Muscle layer of duodenum (tissue), 2 donors: ENCODE measurements around the gene NELL2.

ENCODE experiments used
- H3K27ac ChIP-seq: one replicate; pipeline ENCODE4 v1.7.0; 2013; ENCODE audit warnings: mild to moderate bottlenecking, low read length
- H3K27me3 ChIP-seq: one replicate; pipeline ENCODE4 v1.7.0; 2013; ENCODE audit warnings: low read depth, mild to moderate bottlenecking, control low read depth, low read length
- H3K36me3 ChIP-seq, 2 donors: one replicate each; pipeline ENCODE4 v1.7.0; 2013; ENCODE audit warnings: low read length in 2 of 2, control low read depth in 1 of 2, mild to moderate bottlenecking in 1 of 2; ENCODE audit not compliant: insufficient read depth in 2 of 2, control insufficient read depth in 1 of 2
- H3K4me1 ChIP-seq, 2 donors: one replicate each; pipeline ENCODE4 v1.7.0; 2013; ENCODE audit warnings: low read length in 2 of 2, mild to moderate bottlenecking in 2 of 2, control low read depth in 1 of 2, moderate library complexity in 1 of 2; ENCODE audit not compliant: insufficient read depth in 2 of 2, control insufficient read depth in 1 of 2
- H3K4me3 ChIP-seq, 2 donors: one replicate each; pipeline ENCODE4 v1.7.0; 2013; ENCODE audit warnings: low read length in 2 of 2, low read depth in 1 of 2, mild to moderate bottlenecking in 1 of 2
- H3K9me3 ChIP-seq, 2 donors: one replicate each; pipeline ENCODE4 v1.7.0; 2013; ENCODE audit warnings: low read length in 2 of 2, control low read depth in 1 of 2, mild to moderate bottlenecking in 1 of 2; ENCODE audit not compliant: control insufficient read depth in 1 of 2
- donor health status: healthy.

The NELL2 gene

DNA sequence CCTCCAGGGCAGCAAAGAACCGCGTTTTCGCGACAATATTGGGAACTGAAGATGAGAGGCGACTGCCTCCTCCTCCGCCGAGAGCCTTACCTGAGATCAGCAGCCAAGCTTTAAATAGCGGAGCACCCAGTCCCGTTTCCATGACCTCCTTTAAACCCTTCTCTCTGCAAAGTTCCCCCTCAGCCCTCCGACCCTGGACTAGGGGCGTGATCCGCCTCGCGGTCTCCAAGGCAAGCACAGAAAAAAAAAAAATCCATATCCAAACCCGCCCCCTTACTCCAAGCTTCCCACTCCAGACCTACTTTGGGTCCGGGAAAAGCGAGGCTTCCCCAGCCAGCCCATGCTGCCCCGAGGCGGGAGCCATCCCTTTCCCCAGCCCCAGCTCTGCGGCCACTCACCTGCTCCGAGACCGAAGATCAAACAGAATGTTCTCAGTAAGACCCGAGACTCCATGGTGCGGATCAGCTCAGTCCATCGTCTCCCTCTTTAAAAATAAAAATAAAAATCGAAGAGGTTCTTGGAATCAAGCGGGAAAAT lies 630 bp downstream of the NELL2 start:
- no peak overlapping the region for H3K27ac ChIP-seq
- H3K9me3 ChIP-seq = no peaks in the 10 kb centered on the region
- H3K4me1 ChIP-seq = peaks cover 0 to 21% of the 10 kb centered on the region in 2 donors
- H3K36me3 ChIP-seq = no peaks in the 10 kb centered on the region
- peaks cover 4% of the 10 kb centered on the region for H3K27me3 ChIP-seq
- peak overlapping the region; percentile 43 to 84 for H3K4me3 ChIP-seq

DNA sequence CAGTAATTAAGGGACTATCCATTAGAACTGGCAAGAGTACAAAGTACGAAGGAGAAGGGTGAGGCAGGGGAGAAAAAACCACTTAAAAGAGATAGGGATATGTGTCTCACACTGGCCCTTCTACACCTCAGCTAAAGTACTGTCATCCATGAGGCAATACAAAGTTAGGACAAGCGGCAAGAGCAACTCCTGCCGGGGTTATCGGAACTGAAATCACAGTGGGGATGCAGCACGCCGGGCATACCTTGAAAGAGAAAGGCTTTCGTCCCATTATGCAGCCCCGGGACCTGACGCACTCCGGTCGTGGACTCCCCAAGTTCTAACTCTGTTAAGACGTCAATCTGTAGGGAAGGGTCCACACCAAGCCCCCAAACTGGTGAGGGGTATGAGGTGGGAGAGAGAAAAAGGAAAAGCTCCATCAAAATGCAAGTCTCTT lies 1.1 kb downstream of the NELL2 start:
- no peaks in the 10 kb centered on the region for H3K9me3 ChIP-seq
- H3K4me3 ChIP-seq = peak overlapping the region; percentile 43 to 84
- H3K27ac ChIP-seq = no peak overlapping the region
- H3K4me1 ChIP-seq = peaks cover 0 to 21% of the 10 kb centered on the region in 2 donors
- peaks cover 4% of the 10 kb centered on the region for H3K27me3 ChIP-seq
- no peaks in the 10 kb centered on the region for H3K36me3 ChIP-seq

DNA sequence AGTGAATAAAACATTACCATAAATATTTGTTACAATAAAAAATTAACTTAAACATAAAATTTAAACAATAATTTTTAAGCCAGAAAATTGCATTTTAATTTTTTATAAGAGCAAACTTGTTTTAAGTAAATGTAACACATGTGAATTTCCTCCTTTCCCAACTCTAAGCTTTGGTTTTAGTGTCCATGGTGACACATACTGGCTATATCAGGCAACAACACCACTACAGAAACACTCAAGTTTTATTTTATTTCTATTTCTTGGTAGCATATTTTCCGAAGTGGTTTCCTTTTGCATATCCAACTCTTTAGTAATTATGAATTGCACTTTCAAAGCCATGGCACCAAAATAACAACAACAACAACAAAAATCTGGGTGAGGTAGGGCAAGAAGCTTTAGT lies 2.2 kb downstream of the NELL2 start:
- H3K27ac ChIP-seq = no peak overlapping the region
- H3K4me1 ChIP-seq = peaks cover 0 to 21% of the 10 kb centered on the region in 2 donors
- H3K27me3 ChIP-seq = peaks cover 4% of the 10 kb centered on the region
- no peaks in the 10 kb centered on the region for H3K9me3 ChIP-seq
- no peak overlapping the region for H3K4me3 ChIP-seq
- no peaks in the 10 kb centered on the region for H3K36me3 ChIP-seq

DNA sequence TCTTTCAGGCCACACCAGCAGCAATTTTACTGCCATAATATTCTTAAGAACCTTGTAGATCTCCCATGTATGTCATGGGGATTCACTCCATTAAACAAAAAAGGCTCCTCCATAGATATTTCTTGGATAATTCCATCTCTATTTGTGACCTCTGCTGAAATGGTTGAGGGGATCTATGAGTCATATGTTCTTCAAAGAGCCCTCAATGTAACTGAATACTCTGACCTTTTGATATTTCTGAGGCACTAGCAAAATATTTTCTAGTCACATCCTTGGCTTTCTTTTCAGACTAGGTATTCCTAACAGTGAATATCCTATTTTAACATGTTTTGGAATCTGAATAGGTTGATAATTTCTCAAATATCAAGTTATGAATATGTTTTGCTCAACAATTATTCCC lies 6.6 kb downstream of the NELL2 start:
- Histone ChIP-seq H3K36me3 (no peaks in the 10 kb centered on the region), H3K4me1 (no peaks in the 10 kb centered on the region), H3K27me3 (no peaks in the 10 kb centered on the region), H3K4me3 (no peak overlapping the region), H3K27ac (no peak overlapping the region), H3K9me3 (peaks cover 0 to 8% of the 10 kb centered on the region in 2 donors)

DNA sequence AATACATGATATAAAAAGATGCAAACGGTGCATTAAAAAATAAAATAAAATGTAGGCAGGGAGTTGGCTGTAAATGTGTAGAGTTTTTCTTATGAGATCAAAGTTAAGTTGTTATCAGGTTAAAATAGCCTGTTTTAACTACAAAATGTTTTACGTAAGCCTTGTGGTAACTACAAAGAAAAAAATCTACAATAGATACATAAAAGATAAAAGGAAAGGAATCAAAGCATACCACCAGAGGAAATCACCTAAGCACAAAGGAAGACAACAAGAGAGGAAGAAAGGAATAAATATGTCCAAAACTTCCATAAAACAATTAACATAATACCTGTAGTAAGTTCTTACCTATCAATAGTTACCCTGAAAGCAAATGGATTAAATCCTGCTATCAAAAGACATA lies 12.2 kb downstream of the NELL2 start:
- H3K27me3 ChIP-seq = no peaks in the 10 kb centered on the region
- no peak overlapping the region for H3K4me3 ChIP-seq
- no peaks in the 10 kb centered on the region for H3K4me1 ChIP-seq
- H3K36me3 ChIP-seq = no peaks in the 10 kb centered on the region
- H3K27ac ChIP-seq = no peak overlapping the region
- peaks cover 0 to 17% of the 10 kb centered on the region in 2 donors for H3K9me3 ChIP-seq

DNA sequence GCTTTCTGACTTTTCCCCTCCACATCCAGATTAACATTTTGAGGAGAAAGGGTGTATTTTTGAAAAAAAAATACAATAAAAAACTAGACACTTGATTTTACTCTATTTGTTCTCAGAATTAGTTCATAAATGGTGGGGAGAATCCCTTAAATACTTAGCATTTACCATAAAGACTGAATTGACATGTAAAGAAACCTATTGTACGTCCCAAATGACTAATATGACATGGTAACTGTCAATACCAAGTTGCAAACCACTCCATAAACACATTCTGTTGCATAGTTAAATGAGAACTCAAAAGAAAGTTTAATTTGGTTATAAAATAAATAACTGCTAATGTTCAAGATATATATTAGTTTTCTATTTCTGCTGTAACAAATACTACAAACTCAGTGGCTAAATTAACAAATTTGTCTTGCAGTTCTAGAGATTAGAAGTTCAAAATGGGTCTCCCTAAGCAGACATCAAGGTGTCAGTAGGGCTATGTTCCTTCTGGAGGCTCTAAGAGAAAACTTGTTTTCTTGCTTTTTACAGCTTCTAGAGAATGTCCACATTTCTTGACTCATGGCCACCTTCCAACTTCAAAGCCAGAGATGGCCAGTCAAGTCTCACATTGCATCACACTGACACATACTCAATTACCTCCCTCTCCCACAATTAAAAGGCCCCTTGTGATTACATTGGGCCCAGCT lies 16.0 kb downstream of the NELL2 start:
- H3K27me3 ChIP-seq = no peaks in the 10 kb centered on the region
- H3K9me3 ChIP-seq = peaks cover 0 to 9% of the 10 kb centered on the region in 2 donors
- H3K4me1 ChIP-seq = no peaks in the 10 kb centered on the region
- H3K4me3 ChIP-seq = no peak overlapping the region
- H3K36me3 ChIP-seq = no peaks in the 10 kb centered on the region
- H3K27ac ChIP-seq = no peak overlapping the region

DNA sequence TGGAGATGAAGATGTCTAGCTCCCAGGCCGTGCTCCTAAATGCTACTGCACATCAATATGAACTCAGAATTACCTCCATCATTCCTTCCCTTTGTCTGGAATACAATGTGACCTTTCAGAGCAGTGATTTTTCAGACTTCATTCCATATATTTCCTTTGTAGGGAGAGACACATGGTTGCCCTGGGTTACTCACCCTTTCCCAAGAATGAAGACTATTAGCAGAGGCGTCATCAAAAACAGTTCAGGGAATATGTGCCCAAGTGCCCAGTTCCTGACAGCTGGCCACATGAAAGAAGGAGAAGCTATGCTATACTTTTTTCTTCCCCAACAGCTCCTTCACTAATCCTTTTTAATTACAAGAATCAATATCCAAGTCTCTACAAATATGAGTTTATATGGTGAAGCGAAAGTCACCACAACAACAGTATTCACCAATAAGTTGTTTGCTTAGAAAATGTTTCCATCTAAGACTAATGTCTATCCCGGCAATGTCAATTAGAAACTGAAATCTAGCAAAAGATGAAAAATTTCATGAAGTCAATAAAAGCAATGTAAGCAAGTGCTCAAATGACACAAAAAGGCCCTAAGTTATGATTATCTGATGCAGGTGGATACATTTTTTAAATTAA lies 17.8 kb downstream of the NELL2 start:
- no peaks in the 10 kb centered on the region for H3K27me3 ChIP-seq
- H3K9me3 ChIP-seq = peaks cover 0 to 9% of the 10 kb centered on the region in 2 donors
- no peaks in the 10 kb centered on the region for H3K4me1 ChIP-seq

DNA sequence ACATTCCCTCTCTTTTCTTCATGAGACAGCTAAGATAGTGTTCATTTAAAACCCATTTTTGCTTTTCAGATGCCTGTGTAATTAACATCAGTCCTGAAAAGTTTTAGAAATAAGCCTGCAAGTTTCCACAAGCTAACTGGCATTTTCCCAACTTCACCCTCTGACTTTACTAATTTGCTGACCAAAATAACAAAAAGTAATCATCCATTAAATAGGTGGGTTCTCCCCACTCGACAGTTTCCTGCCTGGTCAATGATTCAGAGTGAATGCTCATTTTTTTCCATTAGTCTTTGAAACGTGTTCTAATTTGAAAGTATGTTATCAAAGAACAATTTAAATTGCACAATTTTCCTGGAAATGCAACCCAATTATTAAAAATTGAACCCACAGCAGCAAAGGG lies 23.6 kb downstream of the NELL2 start:
- no peak overlapping the region for H3K27ac ChIP-seq
- H3K4me3 ChIP-seq = no peak overlapping the region
- H3K36me3 ChIP-seq = no peaks in the 10 kb centered on the region
- no peaks in the 10 kb centered on the region for H3K4me1 ChIP-seq
- no peaks in the 10 kb centered on the region for H3K27me3 ChIP-seq
- no peaks in the 10 kb centered on the region for H3K9me3 ChIP-seq

More for the DNA sequence above, 17.8 kb downstream of the NELL2 start:
- no peaks in the 10 kb centered on the region for H3K36me3 ChIP-seq
- H3K4me3 ChIP-seq = no peak overlapping the region
- H3K27ac ChIP-seq = no peak overlapping the region

DNA sequence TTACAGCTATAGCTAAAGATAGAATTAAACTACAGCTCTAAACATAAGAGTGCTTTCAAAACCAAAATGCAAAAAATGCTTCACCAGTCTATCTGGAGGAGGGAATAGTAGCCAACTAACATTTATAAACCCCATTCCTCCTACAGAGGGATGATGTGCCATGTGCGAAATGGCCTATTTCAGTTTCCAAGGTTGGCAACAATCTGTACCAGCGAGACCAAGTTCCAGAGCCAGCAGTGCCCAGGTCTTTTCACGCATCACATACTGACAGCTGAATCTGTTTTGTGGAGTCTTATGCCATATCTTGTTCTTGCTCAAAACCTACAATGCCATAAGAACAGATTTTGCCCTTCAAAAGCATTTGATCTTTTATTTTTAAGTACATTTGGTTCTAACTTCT lies 24.5 kb downstream of the NELL2 start:
- H3K4me3 ChIP-seq = no peak overlapping the region
- no peak overlapping the region for H3K27ac ChIP-seq

DNA sequence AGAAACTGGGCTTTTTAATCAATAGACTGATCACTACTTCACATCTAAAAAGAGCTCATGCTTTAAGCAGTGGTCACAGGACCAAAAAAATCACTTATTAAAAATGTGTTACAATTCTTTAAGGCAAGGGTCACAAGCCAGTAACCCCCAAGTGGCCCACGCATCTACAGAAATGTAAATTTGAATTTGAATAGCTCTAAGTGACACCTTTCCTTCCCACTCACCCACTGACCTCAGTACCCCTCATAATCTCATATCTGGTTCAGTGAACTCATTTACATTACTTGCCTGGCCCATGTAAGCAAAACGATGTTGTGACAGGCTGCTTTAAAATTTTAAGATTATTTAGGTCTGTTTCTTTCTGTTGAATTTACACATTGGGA lies 27.4 kb downstream of the NELL2 start:
- H3K4me3 ChIP-seq = no peak overlapping the region
- H3K27me3 ChIP-seq = no peaks in the 10 kb centered on the region
- H3K4me1 ChIP-seq = peaks cover 0 to 3% of the 10 kb centered on the region in 2 donors
- no peaks in the 10 kb centered on the region for H3K9me3 ChIP-seq
- H3K36me3 ChIP-seq = no peaks in the 10 kb centered on the region
- H3K27ac ChIP-seq = no peak overlapping the region

More for the DNA sequence above, 24.5 kb downstream of the NELL2 start:
- H3K9me3 ChIP-seq = no peaks in the 10 kb centered on the region
- no peaks in the 10 kb centered on the region for H3K27me3 ChIP-seq
- no peaks in the 10 kb centered on the region for H3K36me3 ChIP-seq
- peaks cover 0 to 3% of the 10 kb centered on the region in 2 donors for H3K4me1 ChIP-seq

DNA sequence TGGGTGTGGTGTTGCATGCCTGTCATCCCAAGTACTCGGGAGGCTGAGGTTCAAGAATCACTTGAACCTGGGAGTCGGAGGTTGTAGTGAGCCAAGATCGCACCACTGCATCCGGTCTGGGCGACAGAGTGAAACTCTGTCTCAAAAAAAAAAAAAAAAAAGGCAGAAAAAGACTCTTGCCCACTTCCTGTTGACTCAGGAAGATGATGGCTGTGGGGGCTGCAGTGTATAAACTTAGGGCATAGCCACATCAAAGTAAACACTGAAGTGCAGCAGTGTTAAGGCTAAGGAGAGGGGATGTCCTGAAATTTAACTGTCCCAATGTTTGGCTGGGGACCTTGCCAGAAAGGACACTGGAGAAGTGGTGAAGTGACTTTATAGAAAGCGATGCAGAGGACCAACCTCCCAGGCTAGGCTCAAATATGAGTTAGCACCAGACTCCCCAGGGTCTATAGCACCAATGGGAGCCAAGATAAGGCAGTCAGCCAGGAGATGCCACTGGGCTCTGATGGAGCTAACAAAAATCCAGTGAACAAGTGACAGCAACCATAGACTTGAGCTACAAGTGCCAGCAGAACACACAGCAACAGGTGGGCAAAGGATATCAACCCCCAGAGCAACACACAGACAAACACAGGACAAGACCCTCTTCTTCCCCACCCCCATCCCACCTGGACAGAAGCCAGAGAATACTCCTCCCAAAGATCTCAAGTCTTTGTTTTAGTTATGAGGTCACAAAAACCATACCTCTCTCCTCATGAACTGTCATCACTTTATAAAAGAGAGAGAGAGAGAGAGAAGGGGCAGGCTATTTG lies 28.0 kb downstream of the NELL2 start:
- Histone ChIP-seq H3K27ac (no peak overlapping the region), H3K27me3 (no peaks in the 10 kb centered on the region), H3K4me3 (no peak overlapping the region), H3K9me3 (no peaks in the 10 kb centered on the region), H3K36me3 (no peaks in the 10 kb centered on the region), H3K4me1 (peaks cover 0 to 3% of the 10 kb centered on the region in 2 donors)
